ENCODE measurements around the gene ICAM3. TPM values are rescaled to one million over a fixed set of nuclear protein-coding genes. Genes with fewer than 3 reads are reported as not detected.

ICAM3 gene
- polyA plus RNA-seq, 1 experiment = 17.3 TPM

DNA sequence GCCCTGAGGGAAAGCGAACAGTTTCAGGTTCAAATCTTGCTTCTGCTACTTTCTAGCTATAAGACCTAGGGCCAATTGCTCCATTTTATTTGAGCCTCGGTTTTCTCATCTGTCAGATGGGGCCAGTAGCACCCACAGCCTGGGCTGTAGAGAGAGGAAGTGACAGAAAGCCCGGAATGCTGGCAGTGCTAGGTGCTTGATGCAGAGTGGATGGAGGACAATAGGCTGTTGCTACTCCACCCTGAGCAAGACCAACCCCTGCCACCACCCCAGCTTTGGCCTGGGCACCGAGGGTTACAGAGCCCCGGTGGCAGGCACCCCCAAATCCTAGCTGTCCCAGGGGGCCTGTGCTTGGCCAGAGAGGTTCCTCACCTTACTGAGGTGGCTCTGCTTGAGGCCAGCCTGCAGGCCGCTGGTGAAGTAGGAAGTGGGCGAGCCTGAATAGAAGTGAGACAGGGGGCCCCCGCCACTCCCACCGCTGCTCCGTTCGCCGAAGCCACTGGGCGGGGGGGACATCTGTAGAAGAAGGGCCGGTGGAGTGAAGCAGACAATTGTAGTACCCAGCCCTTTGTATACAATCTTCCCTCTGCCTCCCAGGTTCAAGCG is 21.5 kb downstream of the ICAM3 start:
- ChIA-PET CTCF (no interaction called here), POLR2A (no interaction called here)
- peaks cover 35% of the 10 kb centered on the region for H3K36me3 ChIP-seq (ENCODE audit: control insufficient read depth, insufficient read depth, low read length)
- DNase-seq (ENCODE audit: low read depth) = no peak
- no peak overlapping the region for H3K4me3 ChIP-seq (ENCODE audit: low read depth, low read length)
- H3K27me3 ChIP-seq (ENCODE audit: control insufficient read depth, insufficient read depth, low read length) = no peaks in the 10 kb centered on the region
- TF ChIP-seq, protein P1, sequence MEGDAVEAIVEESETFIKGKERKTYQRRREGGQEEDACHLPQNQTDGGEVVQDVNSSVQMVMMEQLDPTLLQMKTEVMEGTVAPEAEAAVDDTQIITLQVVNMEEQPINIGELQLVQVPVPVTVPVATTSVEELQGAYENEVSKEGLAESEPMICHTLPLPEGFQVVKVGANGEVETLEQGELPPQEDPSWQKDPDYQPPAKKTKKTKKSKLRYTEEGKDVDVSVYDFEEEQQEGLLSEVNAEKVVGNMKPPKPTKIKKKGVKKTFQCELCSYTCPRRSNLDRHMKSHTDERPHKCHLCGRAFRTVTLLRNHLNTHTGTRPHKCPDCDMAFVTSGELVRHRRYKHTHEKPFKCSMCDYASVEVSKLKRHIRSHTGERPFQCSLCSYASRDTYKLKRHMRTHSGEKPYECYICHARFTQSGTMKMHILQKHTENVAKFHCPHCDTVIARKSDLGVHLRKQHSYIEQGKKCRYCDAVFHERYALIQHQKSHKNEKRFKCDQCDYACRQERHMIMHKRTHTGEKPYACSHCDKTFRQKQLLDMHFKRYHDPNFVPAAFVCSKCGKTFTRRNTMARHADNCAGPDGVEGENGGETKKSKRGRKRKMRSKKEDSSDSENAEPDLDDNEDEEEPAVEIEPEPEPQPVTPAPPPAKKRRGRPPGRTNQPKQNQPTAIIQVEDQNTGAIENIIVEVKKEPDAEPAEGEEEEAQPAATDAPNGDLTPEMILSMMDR (IDR thresholded peaks at IDR 0.05; ENCODE audit: insufficient read depth, low read depth, low read length) = no peak

DNA sequence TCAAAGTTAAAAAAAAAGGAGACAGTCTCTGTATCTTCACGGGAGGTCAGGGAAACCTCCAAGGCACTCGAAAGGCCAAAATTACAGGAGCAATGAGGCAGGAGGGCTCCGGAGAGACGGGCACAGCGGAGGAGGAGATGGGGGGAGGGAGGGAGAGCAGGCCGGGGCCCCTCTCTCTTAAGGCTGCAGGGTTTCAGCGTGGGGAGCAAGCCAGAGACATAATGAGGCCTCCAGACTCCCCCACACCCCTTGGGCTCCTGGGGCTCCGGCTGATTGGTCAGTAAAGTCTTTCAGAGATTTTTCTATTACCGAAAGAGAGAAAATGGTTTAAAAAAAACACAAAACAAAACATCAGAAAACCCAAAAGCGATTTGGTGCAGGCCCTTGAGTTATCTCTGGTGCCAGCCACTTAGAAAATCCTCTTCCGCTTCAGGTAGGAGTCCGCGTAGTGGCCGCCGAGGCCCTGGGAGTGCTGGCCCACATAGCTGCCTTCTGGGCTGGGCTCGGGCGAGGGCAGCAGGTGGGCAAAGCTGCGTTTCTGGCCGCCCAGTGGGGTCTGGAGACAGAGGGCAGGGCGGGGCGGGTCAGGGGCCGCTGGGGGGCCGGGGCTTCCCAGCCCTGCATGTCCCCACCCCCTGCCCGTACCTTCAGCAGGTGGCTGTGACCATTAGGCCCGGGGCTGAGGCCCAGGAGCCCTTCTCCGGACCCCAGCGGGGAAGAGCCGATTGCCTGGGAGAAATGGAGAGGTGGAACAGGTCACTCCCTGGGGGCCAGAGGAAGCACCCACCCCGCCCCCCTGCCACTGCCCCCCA is 22.2 kb downstream of the ICAM3 start:
- no peak for DNase-seq (ENCODE audit: low read depth)
- ChIA-PET CTCF (no interaction called here), POLR2A (interaction anchor here (0.6 kb wide), 2 partner anchors 16 to 26 kb away, joined by 3 to 5 read pairs; no protein-coding TSS in a partner anchor)
- Histone ChIP-seq H3K4me3 (ENCODE audit: low read depth, low read length) (no peak overlapping the region), H3K36me3 (ENCODE audit: control insufficient read depth, insufficient read depth, low read length) (peaks cover 29% of the 10 kb centered on the region), H3K27me3 (ENCODE audit: control insufficient read depth, insufficient read depth, low read length) (no peaks in the 10 kb centered on the region)
- TF ChIP-seq, protein P1 (IDR thresholded peaks at IDR 0.05; ENCODE audit: insufficient read depth, low read depth, low read length) = no peak

DNA sequence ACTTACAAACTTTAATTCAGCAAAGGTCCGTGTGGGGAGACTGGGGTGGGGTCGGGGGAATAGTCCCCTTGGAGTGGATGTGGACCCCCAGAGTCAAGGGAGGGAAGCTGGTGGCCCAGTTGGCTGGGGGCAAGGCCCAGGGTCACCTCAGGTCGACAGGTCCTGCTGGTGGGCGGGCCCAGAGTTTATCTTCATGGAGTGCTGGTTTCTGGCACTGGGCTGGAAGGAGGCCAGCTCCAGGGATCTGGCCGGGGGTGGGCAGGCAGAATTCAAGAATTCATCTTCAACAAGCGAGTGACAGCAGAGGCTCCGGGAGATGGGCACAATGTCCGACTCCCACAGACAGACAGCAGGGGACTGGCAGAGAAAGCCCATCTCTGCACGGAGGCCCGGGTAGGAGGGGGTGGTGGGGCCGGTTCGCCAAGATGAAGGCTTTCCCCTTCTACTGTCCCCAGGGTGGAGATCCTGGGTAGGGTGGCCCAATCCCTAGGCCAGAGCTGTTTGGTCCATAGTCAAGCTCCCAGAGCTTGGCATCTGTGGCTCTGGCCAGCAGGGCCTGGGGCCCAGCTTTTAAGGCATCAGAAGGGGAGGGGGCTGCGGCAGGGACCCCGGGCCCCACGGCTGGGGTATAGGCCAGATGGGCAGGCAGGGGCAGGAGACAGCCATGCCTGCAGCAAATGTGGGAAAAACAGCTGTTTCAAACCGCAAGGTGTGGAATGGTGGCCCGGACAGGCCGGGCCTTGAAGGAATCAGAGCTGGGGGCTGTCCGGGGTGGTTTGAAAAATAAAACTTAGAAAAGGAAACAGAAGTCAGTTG is 23.0 kb downstream of the ICAM3 start:
- CTCF ChIA-PET = no interaction called here
- TF ChIP-seq, protein P1 (IDR thresholded peaks at IDR 0.05; ENCODE audit: insufficient read depth, low read depth, low read length) = no peak
- no peak for DNase-seq (ENCODE audit: low read depth)
- H3K4me3 ChIP-seq (ENCODE audit: low read depth, low read length) = no peak overlapping the region
- POLR2A ChIA-PET = interaction anchor here (0.6 kb wide), 2 partner anchors 17 to 25 kb away, joined by 3 to 5 read pairs; no protein-coding TSS in a partner anchor
- H3K27me3 ChIP-seq (ENCODE audit: control insufficient read depth, insufficient read depth, low read length) = no peaks in the 10 kb centered on the region
- H3K36me3 ChIP-seq (ENCODE audit: control insufficient read depth, insufficient read depth, low read length) = peaks cover 24% of the 10 kb centered on the region

DNA sequence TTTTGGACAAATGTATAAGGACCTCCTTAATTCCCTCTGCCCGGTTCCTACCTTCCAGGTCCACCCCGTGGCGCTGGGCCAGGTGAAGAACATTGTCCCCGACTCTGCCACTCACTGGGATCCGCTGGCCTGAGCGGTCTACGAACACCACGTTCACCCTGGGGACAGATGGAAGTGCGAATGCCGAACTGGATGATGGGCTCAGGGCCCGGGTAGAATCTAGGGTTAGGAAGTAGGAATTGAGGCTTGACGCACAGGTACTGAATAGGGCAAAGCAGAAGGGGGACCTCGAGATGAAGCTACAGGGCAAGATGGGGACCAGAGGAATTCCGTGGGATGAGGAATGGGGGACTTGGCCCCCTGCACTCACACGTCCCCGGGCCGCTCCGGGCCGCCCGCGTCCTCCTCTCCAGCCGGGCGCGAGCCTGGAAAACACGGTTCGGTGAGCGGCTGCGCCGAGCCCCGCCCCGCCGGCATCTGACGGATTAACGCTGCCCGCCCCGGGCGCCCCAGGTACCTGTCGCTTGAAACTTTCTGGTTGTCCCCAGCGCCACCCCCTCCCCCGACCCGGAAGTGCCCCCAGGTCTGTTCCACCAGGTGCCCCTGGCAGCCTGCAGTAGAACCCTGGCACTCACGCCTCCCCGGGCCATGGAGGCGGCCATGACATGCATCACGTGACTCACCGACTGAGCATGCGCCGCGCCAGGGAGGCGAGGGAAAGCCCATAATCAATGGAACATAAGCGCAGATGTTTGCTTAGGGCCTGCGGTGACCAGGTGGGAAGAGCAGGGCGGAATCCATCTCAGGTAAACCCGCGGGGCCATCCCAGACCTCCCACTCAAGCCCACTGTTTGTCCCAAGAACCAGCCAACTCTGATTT is 23.8 kb downstream of the ICAM3 start, which contains the start of gene FDX2:
Gene FDX2, minus strand, starts transcription at position 681 of the 880 bp plus-strand sequence. Its CDS starts 19 bp downstream, at position 662.
- CTCF ChIA-PET = no interaction called here
- H3K36me3 ChIP-seq (ENCODE audit: control insufficient read depth, insufficient read depth, low read length) = peaks cover 20% of the 10 kb centered on the region
- H3K27me3 ChIP-seq (ENCODE audit: control insufficient read depth, insufficient read depth, low read length) = no peaks in the 10 kb centered on the region
- no peak for DNase-seq (ENCODE audit: low read depth)
- H3K4me3 ChIP-seq (ENCODE audit: low read depth, low read length) = peak within 1 kb of the TSS; percentile 71
- TF ChIP-seq, protein P1 (IDR thresholded peaks at IDR 0.05; ENCODE audit: insufficient read depth, low read depth, low read length) = no peak
- POLR2A ChIA-PET = no interaction called here
